ENCODE data around the gene ASTN1. TPM values are rescaled to one million over a fixed set of nuclear protein-coding genes. Genes with fewer than 3 reads are reported as not detected.

The ASTN1 gene
- total and polyA plus RNA-seq, 9 of the 15 experiments (the other 6 are each of a cell fraction or from before 2014, with no cell fraction given), result 0.05 to 0.22 (median 0.18) TPM

GRCh38 chr1:176843352-176844297 lies 320.9 kb downstream of the ASTN1 start (continued):
- TF ChIP-seq ZBTB49 (CRISPR knock-in tag; IDR thresholded peaks at IDR 0.05; ENCODE audit: borderline replicate concordance), result no peak
- TF ChIP-seq MCM2 (IDR thresholded peaks at IDR 0.05; ENCODE audit: low read depth), result no peak
- TF ChIP-seq ZNF436 (CRISPR knock-in tag; IDR thresholded peaks at IDR 0.05), result no peak
- TF ChIP-seq NCOA1 (IDR thresholded peaks at IDR 0.05; ENCODE audit: low read depth), result no peak
- no peak for TF ChIP-seq PRPF4 (IDR thresholded peaks at IDR 0.05; ENCODE audit: insufficient read depth, low read depth, low read length, poor library complexity, severe bottlenecking)
- no peak for TF ChIP-seq ZBTB26 (CRISPR knock-in tag; IDR thresholded peaks at IDR 0.05)
- TF ChIP-seq CREM (IDR thresholded peaks at IDR 0.05; ENCODE audit: low read depth), result no peak

Data from K562 (cell line).